WTC11 (cell line): ENCODE results near the gene DMD.

ENCODE experiments used
- ARID4B ChIP-seq: sonication (generic); formaldehyde crosslinking; IDR thresholded peaks from 2 replicates; pipeline ENCODE4 v1.8.0; 2023; ENCODE audit warnings: missing genetic modification reagents, mild to moderate bottlenecking, borderline replicate concordance
- CTCF ChIP-seq: fragments of 200-600 bp; IDR thresholded peaks from 2 replicates; pipeline ENCODE4 v1.8.0; 2022; ENCODE audit warnings: antibody characterized with exemption
- E2F4 ChIP-seq: sonication (generic); formaldehyde crosslinking; IDR thresholded peaks from 2 replicates; pipeline ENCODE4 v1.8.1; 2022; ENCODE audit warnings: low read depth, mild to moderate bottlenecking, moderate library complexity, missing genetic modification reagents, borderline replicate concordance
- TEAD1 ChIP-seq: sonication (generic); formaldehyde crosslinking; IDR thresholded peaks from 2 replicates; pipeline ENCODE4 v1.8.0; 2022; ENCODE audit warnings: mild to moderate bottlenecking, missing genetic modification reagents
- USF2 ChIP-seq: sonication (generic); formaldehyde crosslinking; IDR thresholded peaks from 2 replicates; pipeline ENCODE4 v1.8.1; 2023; ENCODE audit warnings: mild to moderate bottlenecking, missing genetic modification reagents, moderate library complexity
- ZBTB43 ChIP-seq: sonication (generic); formaldehyde crosslinking; IDR thresholded peaks from 2 replicates; pipeline ENCODE4 v1.8.1; 2023; ENCODE audit warnings: mild to moderate bottlenecking, missing genetic modification reagents
- ZNF423 ChIP-seq: fragments of 250-450 bp; sonication (Bioruptor Pico); IDR thresholded peaks from 2 replicates; pipeline ENCODE4 v2.1.2; 2022; ENCODE audit warnings: mild to moderate bottlenecking, moderate library complexity

- TF ChIP-seq CTCF, result no peak
- TF ChIP-seq ARID4B (CRISPR knock-in tag), result no peak
- TF ChIP-seq USF2 (CRISPR knock-in tag), result no peak
- TF ChIP-seq ZNF423, result no peak
- TF ChIP-seq E2F4 (CRISPR knock-in tag), result no peak
- no peak for TF ChIP-seq TEAD1 (CRISPR knock-in tag)
- no peak for TF ChIP-seq ZBTB43 (CRISPR knock-in tag)
Observed at GRCh38 chrX:32599156-32599555, 612.2 kb downstream of the DMD start.
